ENCODE results near the gene FREM2. TPM values are rescaled to one million over a fixed set of nuclear protein-coding genes. Genes with fewer than 3 reads are reported as not detected.
A peak's percentile ranks its signal among the peaks of the same experiment; 100 is the strongest.

FREM2 gene
- total and polyA plus RNA-seq, 2 experiments from 2014 or later, result 6.1 to 51.4 TPM

GRCh38 chr13:38685974-38686576 lies 802 bp upstream of the FREM2 start:
- peak; percentile 15 to 76 for DNase-seq (ENCODE audit: low read depth in 1 of 2, low spot score in 1 of 2)
- TF ChIP-seq CTCF (IDR thresholded peaks at IDR 0.05; ENCODE audit: low read depth, low read length), result peak; percentile 21

GRCh38 chr13:38687246-38688229 lies 661 bp downstream of the FREM2 start:
- peak overlapping the region; percentile 64 for H3K4me3 ChIP-seq
- peaks cover 11% of the 10 kb centered on the region for H3K27me3 ChIP-seq
- peak overlapping the region; percentile 22 for H3K27ac ChIP-seq
- TF ChIP-seq CTCF (IDR thresholded peaks at IDR 0.05; ENCODE audit: low read depth, low read length), result no peak
- H3K9me3 ChIP-seq (ENCODE audit: low read depth), result no peaks in the 10 kb centered on the region
- no peaks in the 10 kb centered on the region for H3K36me3 ChIP-seq
- H3K4me1 ChIP-seq (ENCODE audit: low read depth), result peaks cover 15% of the 10 kb centered on the region
- DNase-seq (ENCODE audit: low read depth in 1 of 2, low spot score in 1 of 2), result peak; percentile 12 to 62

More at GRCh38 chr13:38685974-38686576, 802 bp upstream of the FREM2 start:
- H3K27me3 ChIP-seq, result peaks cover 11% of the 10 kb centered on the region
- peaks cover 15% of the 10 kb centered on the region for H3K4me1 ChIP-seq (ENCODE audit: low read depth)
- H3K4me3 ChIP-seq, result peak overlapping the region; percentile 64
- no peaks in the 10 kb centered on the region for H3K36me3 ChIP-seq
- H3K9me3 ChIP-seq (ENCODE audit: low read depth), result no peaks in the 10 kb centered on the region
- H3K27ac ChIP-seq, result peak overlapping the region; percentile 56

GRCh38 chr13:38688674-38689073 lies 1.8 kb downstream of the FREM2 start:
- no peak for DNase-seq (ENCODE audit: low read depth in 1 of 2, low spot score in 1 of 2)
- Histone ChIP-seq H3K27ac (no peak overlapping the region), H3K4me3 (no peak overlapping the region)

GRCh38 chr13:38690231-38690630 lies 3.4 kb downstream of the FREM2 start:
- no peaks in the 10 kb centered on the region for H3K9me3 ChIP-seq (ENCODE audit: low read depth)
- peaks cover 16% of the 10 kb centered on the region for H3K4me1 ChIP-seq (ENCODE audit: low read depth)
- no peak overlapping the region for H3K4me3 ChIP-seq
- no peak for TF ChIP-seq CTCF (IDR thresholded peaks at IDR 0.05; ENCODE audit: low read depth, low read length)
- H3K27me3 ChIP-seq, result peaks cover 11% of the 10 kb centered on the region
- no peak for DNase-seq (ENCODE audit: low read depth in 1 of 2, low spot score in 1 of 2)
- H3K27ac ChIP-seq, result no peak overlapping the region
- H3K36me3 ChIP-seq, result no peaks in the 10 kb centered on the region

More at GRCh38 chr13:38688674-38689073, 1.8 kb downstream of the FREM2 start:
- TF ChIP-seq CTCF (IDR thresholded peaks at IDR 0.05; ENCODE audit: low read depth, low read length), result no peak
- peaks cover 19% of the 10 kb centered on the region for H3K4me1 ChIP-seq (ENCODE audit: low read depth)
- H3K36me3 ChIP-seq, result no peaks in the 10 kb centered on the region
- H3K27me3 ChIP-seq, result peaks cover 11% of the 10 kb centered on the region
- no peaks in the 10 kb centered on the region for H3K9me3 ChIP-seq (ENCODE audit: low read depth)

- Histone ChIP-seq H3K27me3 (peaks cover 11% of the 10 kb centered on the region), H3K9me3 (ENCODE audit: low read depth) (no peaks in the 10 kb centered on the region), H3K36me3 (no peaks in the 10 kb centered on the region), H3K4me1 (ENCODE audit: low read depth) (peaks cover 11% of the 10 kb centered on the region), H3K4me3 (no peak overlapping the region), H3K27ac (no peak overlapping the region)
- no peak for TF ChIP-seq CTCF (IDR thresholded peaks at IDR 0.05; ENCODE audit: low read depth, low read length)
- DNase-seq (ENCODE audit: low read depth in 1 of 2, low spot score in 1 of 2), result no peak
Measured at GRCh38 chr13:38693168-38693567, 6.3 kb downstream of the FREM2 start.

Measured in cardiac muscle cell (in vitro differentiated cells and primary cell).